ENCODE measurements around the gene MRTFA. TPM values are rescaled to one million over a fixed set of nuclear protein-coding genes. Genes with fewer than 3 reads are reported as not detected.

Gene MRTFA
- total RNA-seq, 2 experiments from 2014 or later, result 44.1 to 45.5 TPM

GRCh38 chr22:40408718-40409612, 227.6 kb downstream of the MRTFA start:
- H3K4me1 Mint-ChIP-seq (ENCODE audit: low read depth), result peaks cover 4% of the 10 kb centered on the region
- H3K4me3 Mint-ChIP-seq, result no peak overlapping the region
- POLR2A ChIA-PET, result interaction anchor here (0.5 kb wide), 1 partner anchor 86 kb away, joined by 3 read pairs; no protein-coding TSS in a partner anchor
- H3K9me3 Mint-ChIP-seq, result no peaks in the 10 kb centered on the region
- DNase-seq, result no peak
- peak overlapping the region; percentile 30 for H3K27ac Mint-ChIP-seq
- H3K36me3 Mint-ChIP-seq, result peaks cover 16% of the 10 kb centered on the region
- intact Hi-C loops (cut with micrococcal nuclease), result no loop called here
- CTCF ChIA-PET, result interaction anchor here (0.7 kb wide), 1 partner anchor 28 kb away, joined by 3 read pairs; no protein-coding TSS in a partner anchor
- H3K27me3 Mint-ChIP-seq, result no peaks in the 10 kb centered on the region

- CTCF ChIA-PET, result no interaction called here
Measured at GRCh38 chr22:40407831-40408717, 228.4 kb downstream of the MRTFA start.

GRCh38 chr22:40407021-40407761, 229.3 kb downstream of the MRTFA start:
- POLR2A ChIA-PET, result no interaction called here
- no peak for DNase-seq
- Mint-ChIP-seq H3K4me1 (ENCODE audit: low read depth) (peaks cover 17% of the 10 kb centered on the region), H3K27ac (no peak overlapping the region), H3K9me3 (no peaks in the 10 kb centered on the region), H3K36me3 (peaks cover 23% of the 10 kb centered on the region), H3K4me3 (no peak overlapping the region), H3K27me3 (no peaks in the 10 kb centered on the region)
- CTCF ChIA-PET, result no interaction called here
- intact Hi-C loops (cut with micrococcal nuclease), result no loop called here

More at GRCh38 chr22:40407831-40408717, 228.4 kb downstream of the MRTFA start:
- Mint-ChIP-seq H3K4me3 (no peak overlapping the region), H3K36me3 (peaks cover 23% of the 10 kb centered on the region), H3K27me3 (no peaks in the 10 kb centered on the region), H3K27ac (no peak overlapping the region), H3K4me1 (ENCODE audit: low read depth) (peaks cover 13% of the 10 kb centered on the region), H3K9me3 (no peaks in the 10 kb centered on the region)
- intact Hi-C loops (cut with micrococcal nuclease), result no loop called here
- DNase-seq, result no peak
- POLR2A ChIA-PET, result no interaction called here

GRCh38 chr22:40406063-40406890, 230.2 kb downstream of the MRTFA start:
- no peak overlapping the region for H3K27ac Mint-ChIP-seq
- H3K4me3 Mint-ChIP-seq, result no peak overlapping the region
- no peak for DNase-seq
- ChIA-PET CTCF (interaction anchor here (1.1 kb wide), 1 partner anchor 30 kb away, joined by 5 read pairs; no protein-coding TSS in a partner anchor), POLR2A (no interaction called here)
- no peaks in the 10 kb centered on the region for H3K9me3 Mint-ChIP-seq
- H3K36me3 Mint-ChIP-seq, result peaks cover 26% of the 10 kb centered on the region
- H3K27me3 Mint-ChIP-seq, result no peaks in the 10 kb centered on the region
- intact Hi-C loops (cut with micrococcal nuclease), result no loop called here
- peaks cover 26% of the 10 kb centered on the region for H3K4me1 Mint-ChIP-seq (ENCODE audit: low read depth)

- Mint-ChIP-seq H3K36me3 (peaks cover 25% of the 10 kb centered on the region), H3K4me1 (ENCODE audit: low read depth) (peaks cover 33% of the 10 kb centered on the region), H3K27ac (no peak overlapping the region), H3K4me3 (no peak overlapping the region), H3K9me3 (no peaks in the 10 kb centered on the region), H3K27me3 (no peaks in the 10 kb centered on the region)
- intact Hi-C loops (cut with micrococcal nuclease), result no loop called here
- DNase-seq, result no peak
- CTCF ChIA-PET, result interaction anchor here (1.1 kb wide), 1 partner anchor 31 kb away, joined by 5 read pairs; no protein-coding TSS in a partner anchor
- POLR2A ChIA-PET, result interaction anchor here (1.5 kb wide), 1 partner anchor 31 kb away, joined by 3 read pairs; no protein-coding TSS in a partner anchor
Measured at GRCh38 chr22:40405178-40406062, 231.1 kb downstream of the MRTFA start.

GRCh38 chr22:40404251-40405177, 232.0 kb downstream of the MRTFA start:
- POLR2A ChIA-PET, result interaction anchor here (1.5 kb wide), 1 partner anchor 30 kb away, joined by 3 read pairs; no protein-coding TSS in a partner anchor
- no peak for DNase-seq
- peaks cover 41% of the 10 kb centered on the region for H3K4me1 Mint-ChIP-seq (ENCODE audit: low read depth)
- H3K4me3 Mint-ChIP-seq, result no peak overlapping the region
- intact Hi-C loops (cut with micrococcal nuclease), result loop anchor here (5.0 kb wide), 1 partner anchor 33 kb away; no protein-coding TSS in a partner anchor
- no peaks in the 10 kb centered on the region for H3K27me3 Mint-ChIP-seq
- H3K9me3 Mint-ChIP-seq, result no peaks in the 10 kb centered on the region
- H3K36me3 Mint-ChIP-seq, result peaks cover 27% of the 10 kb centered on the region
- H3K27ac Mint-ChIP-seq, result no peak overlapping the region
- CTCF ChIA-PET, result no interaction called here

- ChIA-PET CTCF (no interaction called here), POLR2A (interaction anchor here (1.5 kb wide), 1 partner anchor 29 kb away, joined by 3 read pairs; no protein-coding TSS in a partner anchor)
- intact Hi-C loops (cut with micrococcal nuclease), result loop anchor here (5.0 kb wide), 1 partner anchor 34 kb away; no protein-coding TSS in a partner anchor
- Mint-ChIP-seq H3K36me3 (peaks cover 27% of the 10 kb centered on the region), H3K4me3 (no peak overlapping the region), H3K27me3 (no peaks in the 10 kb centered on the region), H3K4me1 (ENCODE audit: low read depth) (peaks cover 48% of the 10 kb centered on the region), H3K27ac (peak overlapping the region; percentile 5), H3K9me3 (no peaks in the 10 kb centered on the region)
- DNase-seq, result no peak
Measured at GRCh38 chr22:40403651-40404050, 232.9 kb downstream of the MRTFA start.

GRCh38 chr22:40403141-40403540, 233.4 kb downstream of the MRTFA start:
- H3K27ac Mint-ChIP-seq, result peak overlapping the region; percentile 5
- no peaks in the 10 kb centered on the region for H3K27me3 Mint-ChIP-seq
- ChIA-PET POLR2A (no interaction called here), CTCF (interaction anchor here (1.1 kb wide), 1 partner anchor 8 kb away, joined by 3 read pairs; no protein-coding TSS in a partner anchor)
- peaks cover 53% of the 10 kb centered on the region for H3K4me1 Mint-ChIP-seq (ENCODE audit: low read depth)
- DNase-seq, result no peak
- no peaks in the 10 kb centered on the region for H3K9me3 Mint-ChIP-seq
- intact Hi-C loops (cut with micrococcal nuclease), result loop anchor here (5.0 kb wide), 1 partner anchor 34 kb away; no protein-coding TSS in a partner anchor
- H3K4me3 Mint-ChIP-seq, result no peak overlapping the region
- peaks cover 27% of the 10 kb centered on the region for H3K36me3 Mint-ChIP-seq

GRCh38 chr22:40401981-40402406, 234.5 kb downstream of the MRTFA start:
- Mint-ChIP-seq H3K27me3 (no peaks in the 10 kb centered on the region), H3K9me3 (no peaks in the 10 kb centered on the region), H3K36me3 (peaks cover 25% of the 10 kb centered on the region), H3K4me1 (ENCODE audit: low read depth) (peaks cover 58% of the 10 kb centered on the region), H3K27ac (peak overlapping the region; percentile 91), H3K4me3 (peak overlapping the region; percentile 26)
- ChIA-PET POLR2A (no interaction called here), CTCF (interaction anchor here (0.5 to 1.1 kb wide), 3 partner anchors 9 to 244 kb away, joined by 3 to 4 read pairs (median 4); no protein-coding TSS in a partner anchor)
- intact Hi-C loops (cut with micrococcal nuclease), result loop anchor here (1.0 to 5.0 kb wide), 2 partner anchors 35 to 61 kb away; no protein-coding TSS in a partner anchor
- DNase-seq, result peak; percentile 52

Measured in activated CD4-positive, alpha-beta memory T cell treated with anti-CD3 and anti-CD28 coated beads for 36 hours (primary cell).